Measurements from ENCODE around the gene PRR9.

GRCh38 chr1:153202006-153202405 lies 15.4 kb upstream of the PRR9 start:
- TF ChIP-seq CTCF (conservative IDR thresholded peaks at IDR 0.05; ENCODE audit: low read depth, low read length) (no peak), EZH2phosphoT487 (IDR thresholded peaks at IDR 0.05; ENCODE audit: borderline replicate concordance, low read length) (no peak), EZH2 (IDR thresholded peaks at IDR 0.05; ENCODE audit: low read length, unreplicated experiment) (no peak)

Data from PC-3 (cell line).